NT2/D1 (cell line): ENCODE data around the gene KY.

Experiments used
- YY1 ChIP-seq: IDR thresholded peaks from 2 replicates; pipeline ENCODE4 v1.6.1; 2011; ENCODE audit not compliant: insufficient read length, insufficient read depth
- ZNF274 ChIP-seq: IDR thresholded peaks from 2 replicates; pipeline ENCODE4 v1.6.1; 2011; ENCODE audit warnings: mild to moderate bottlenecking, low read depth, low read length

DNA sequence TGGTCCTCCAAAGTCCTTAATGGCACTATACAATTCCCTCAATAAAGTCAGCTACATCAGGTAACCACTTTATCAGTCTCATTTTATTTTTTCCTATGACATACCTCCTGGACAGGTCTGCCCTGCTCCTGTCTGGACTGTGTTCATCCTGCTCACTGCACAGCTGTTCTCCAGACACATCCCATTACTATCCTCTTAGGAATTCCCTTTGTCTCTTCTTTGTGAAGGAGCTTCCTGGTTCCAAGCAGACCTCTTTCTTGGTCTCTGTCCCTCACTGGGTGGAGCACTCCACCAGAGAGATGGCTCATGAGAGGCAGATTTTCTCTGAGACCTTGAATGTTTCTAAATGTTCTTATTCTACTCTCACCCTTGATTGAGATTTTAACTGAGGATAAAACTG lies 60.1 kb downstream of the KY start:
- TF ChIP-seq YY1 (no peak), ZNF274 (no peak)
